Eye (tissue), 1 donor: ENCODE measurements around the gene SLFN13.
"Not testable (repeated sequence)": the region's sequence is repeated elsewhere in the genome, so short reads cannot be mapped to it uniquely, and the experiment has no call there.

Experiments
- DNase-seq: peaks from one replicate; pipeline ENCODE4 v3.0.0-alpha.2; 2015

The SLFN13 gene

DNA sequence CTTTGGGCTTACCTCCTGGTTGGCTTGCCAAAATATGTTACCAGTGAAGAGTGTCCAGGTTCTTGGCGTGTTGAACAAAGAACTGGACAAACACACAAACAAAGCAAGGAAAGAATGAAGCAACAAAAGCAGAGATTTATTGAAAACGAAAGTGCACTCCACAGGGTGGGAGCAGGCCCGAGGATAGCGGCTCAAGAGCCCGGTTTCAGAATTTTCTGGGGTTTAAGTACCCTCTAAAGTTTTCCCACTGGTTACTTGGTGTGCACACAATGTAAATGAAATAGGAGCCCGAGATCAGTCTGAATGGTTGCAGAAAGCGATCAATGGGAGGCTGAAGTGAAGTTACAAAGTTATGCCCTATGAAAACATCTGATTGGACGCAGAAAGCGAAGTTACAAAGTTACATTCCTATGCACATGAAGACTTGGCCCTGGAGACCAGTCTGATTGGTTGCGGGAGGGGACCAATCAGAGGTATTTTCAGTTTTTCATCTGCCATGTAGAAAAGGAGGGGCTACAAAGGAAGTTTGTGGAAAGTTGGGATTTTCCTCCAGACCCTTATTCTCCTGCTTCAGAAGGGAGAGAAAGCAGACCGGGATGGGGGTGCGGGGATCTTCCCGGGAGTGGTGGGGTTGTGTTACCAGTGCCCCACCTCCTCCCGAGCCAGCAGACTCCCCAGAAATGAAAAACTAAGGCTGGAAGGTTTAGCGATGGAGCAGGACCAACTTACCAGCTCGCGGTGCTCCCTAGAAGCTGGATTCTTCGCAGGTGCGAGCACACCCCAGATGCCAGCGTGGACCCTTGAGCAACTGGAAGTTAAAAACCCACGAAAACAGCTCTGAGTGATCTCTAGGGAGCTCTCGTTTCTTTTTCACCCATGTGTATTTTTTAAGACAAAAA lies 16.1 kb downstream of the SLFN13 start, which contains the start of gene SLFN12:
TSS of gene SLFN12 (minus strand) at position 325 of the 899 bp plus-strand sequence. CDS start 9,472 bp downstream, outside the sequence.
- peak; percentile 90 for DNase-seq

DNA sequence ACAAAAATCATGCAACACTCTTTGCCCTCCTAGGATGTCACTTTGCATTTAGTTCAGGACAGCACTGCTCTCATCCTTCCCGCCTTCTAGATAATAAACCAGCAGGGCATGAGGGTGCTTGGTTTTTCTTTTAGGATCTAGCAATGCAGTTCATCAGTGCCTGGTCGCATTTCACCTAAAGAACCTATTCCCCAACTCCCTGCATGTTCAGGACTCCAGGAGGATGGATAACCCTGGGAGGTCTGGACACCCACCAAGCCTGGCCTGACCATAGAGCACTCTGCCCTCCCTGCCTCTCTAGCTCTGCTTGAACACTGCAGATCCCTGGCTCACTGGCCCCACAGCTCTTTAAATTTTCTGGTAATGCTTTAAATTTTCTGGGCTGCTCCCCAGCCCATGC lies 18.9 kb downstream of the SLFN13 start:
- no peak for DNase-seq

DNA sequence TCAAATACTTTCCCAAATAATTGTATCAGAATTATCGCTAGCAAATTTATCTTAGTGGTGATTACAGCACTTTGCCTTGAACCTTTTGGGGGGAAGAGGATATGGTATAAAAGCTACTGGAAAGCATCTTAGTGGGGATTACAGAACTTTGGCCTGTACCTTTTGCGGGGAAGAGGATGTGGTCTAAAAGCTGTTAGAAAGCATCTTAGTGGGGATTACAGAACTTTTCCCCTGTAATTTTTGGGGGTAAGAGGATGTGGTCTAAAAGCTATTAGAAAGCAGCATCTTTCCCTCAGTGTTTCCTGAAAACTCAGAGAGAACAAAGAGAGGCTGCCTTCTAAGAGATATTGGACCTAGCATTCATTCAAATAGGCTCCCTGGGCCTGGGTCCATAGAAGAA lies 20.3 kb downstream of the SLFN13 start:
- DNase-seq: no peak

DNA sequence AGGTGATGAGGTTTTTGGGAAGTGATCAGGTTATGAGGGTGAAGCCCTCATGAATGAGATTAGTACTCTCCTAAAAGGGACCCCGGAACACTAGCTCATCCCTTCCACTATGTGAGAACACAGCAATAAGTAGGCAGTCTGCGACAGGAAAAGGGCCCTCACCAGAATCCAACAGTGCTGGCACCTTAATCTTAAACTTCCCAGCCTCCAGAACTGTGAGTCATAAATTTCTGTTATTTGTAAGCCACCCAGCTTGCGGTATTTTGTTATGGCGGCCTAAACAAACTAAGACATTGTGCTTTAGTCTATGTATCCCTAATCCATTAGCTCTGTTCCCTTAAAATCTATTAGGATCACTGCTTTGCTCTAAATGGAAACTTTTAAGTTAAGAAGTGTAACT lies 24.8 kb downstream of the SLFN13 start:
- DNase-seq: no peak

DNA sequence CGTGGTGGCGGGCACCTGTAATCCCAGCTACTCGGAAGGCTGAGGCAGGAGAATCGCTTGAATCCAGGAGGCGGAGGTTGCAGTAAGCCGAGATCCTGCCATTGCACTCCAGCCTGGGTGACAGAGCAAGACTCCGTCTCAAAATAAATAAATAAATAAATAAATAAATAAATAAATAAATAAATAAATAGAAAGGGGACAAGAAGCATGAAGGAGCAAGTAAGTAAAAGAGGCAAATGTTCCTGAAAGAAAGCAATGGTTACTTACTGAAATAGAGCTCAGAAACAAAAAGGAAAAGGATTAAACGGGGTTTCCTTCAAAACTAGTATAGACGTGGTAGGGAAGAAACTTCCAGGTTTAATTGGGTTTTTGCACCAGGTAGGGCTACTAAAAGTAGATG lies 27.5 kb downstream of the SLFN13 start:
- not testable (repeated sequence) for DNase-seq

DNA sequence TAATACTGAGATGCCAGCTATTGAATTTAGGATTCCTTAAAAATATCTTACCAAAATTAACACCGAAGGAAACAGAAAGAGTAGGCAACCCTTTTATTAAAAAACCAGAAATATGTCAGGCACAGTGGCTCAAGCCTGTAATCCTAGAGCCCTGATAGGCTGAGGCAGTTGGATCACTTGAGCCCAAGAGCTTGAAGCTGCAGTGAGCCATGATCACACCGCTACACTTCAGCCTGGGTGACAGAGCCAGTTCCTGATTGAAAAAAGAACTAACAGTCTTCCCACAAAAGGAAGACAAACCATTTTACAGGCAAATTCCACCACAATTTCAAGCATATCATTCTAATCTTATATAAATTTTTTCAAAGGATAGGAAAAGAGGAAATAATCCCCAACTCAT lies 31.9 kb downstream of the SLFN13 start:
- DNase-seq: no peak

DNA sequence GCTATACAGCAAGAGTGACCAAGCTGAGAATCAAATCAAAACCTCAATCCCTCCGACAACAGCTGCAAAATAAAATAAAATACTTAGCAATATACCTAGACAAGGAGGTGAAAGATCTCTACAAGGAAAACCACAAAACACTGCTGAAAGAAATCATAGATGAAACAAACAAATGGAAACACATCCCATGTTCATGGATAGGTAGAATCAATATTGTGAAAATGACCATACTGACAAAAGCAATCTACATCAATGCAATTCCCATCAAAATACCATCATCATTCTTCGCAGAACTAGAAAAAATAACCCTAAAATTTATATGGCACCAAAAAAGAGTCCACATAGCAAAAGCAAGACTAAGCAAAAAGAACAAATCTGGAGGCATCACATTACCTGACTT lies 33.9 kb downstream of the SLFN13 start:
- DNase-seq: not testable (repeated sequence)

DNA sequence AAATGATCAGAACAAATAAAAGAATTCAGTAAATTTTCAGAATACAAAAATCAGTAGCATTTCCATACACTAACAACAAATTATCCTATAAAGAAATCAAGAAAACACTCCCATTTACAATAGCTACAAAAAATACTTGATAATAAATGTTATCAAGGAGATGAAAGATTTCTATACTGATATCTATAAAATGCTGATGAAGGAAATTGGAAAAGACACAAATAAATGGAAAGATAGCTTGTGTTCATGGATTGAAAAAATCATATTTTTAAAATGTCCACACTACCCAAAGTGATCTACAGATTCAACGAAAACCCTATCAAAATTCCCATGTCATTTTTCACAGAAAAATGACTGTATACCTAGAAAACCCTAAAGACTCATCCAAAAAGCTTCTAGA lies 34.3 kb downstream of the SLFN13 start:
- DNase-seq: no peak

DNA sequence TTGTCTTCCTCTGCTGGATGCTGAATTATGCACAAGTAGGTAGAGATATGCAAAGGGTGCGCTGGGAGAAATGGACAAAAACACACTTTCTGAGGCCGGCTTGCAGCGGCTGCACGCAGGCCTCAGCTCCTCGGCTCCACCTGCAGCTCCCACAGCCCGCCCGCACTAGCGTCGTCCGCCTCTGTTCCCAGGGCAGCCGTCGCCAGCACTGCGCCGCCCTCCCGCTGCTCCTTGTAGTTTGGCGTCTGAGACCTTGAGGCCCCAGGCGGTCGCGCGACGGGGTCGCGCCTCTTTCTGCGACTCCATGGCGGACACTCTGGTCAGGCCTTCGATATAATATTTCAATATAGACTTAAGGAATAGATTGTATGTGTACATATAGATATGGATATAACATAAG lies 41.0 kb downstream of the SLFN13 start:
- DNase-seq: no peak

DNA sequence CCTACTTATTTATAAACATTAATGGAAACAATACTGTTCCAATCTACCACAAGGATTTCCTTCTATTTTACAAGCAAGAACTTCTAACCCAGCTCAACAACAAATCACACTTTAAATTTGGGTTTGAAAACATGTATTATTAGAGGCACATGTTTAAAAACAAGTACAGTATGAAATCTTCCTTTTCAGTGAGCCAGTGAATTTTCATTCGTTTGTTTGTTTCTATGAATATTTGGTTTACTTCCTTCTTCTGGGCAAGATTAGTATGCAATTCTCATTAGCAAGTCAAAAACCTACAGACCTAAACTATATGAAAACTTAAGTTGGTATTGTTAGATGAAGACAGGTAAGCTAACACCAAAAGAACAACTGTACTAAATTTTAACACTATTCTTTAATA lies 42.0 kb downstream of the SLFN13 start:
- no peak for DNase-seq

DNA sequence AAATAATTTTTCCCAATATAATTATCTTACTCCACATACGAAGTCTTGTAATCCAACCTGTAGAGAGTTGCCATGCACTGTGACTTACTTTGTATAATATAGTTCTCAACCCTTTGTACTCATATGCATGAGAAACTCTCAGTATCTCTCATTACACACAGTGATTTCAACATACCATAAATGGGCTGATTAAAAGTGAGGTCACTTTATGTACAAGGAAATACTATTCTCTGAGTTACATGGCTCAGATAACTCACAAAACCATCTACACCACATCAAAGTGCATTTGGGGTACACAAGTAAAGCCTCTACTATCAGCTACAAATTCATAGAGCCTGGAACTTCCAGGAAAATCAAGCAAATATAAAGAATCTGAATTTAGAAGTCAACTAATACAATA lies 44.2 kb downstream of the SLFN13 start:
- no peak for DNase-seq

DNA sequence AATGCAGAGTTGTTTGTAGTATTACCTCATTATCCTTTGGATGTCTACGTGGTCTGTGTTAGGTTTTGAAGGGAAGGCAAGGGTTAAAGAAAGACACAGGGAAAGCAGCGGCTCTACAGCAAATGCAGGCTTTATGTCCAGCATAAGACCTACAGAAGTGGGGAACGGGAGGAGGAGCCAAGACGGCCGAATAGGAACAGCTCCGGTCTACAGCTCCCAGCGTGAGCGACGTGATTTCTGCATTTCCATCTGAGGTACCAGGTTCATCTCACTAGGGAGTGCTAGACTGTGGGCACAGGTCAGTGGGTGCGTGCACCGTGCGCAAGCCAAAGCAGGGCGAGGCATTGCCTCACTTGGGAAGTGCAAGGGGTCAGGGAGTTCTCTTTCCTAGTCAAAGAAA lies 54.8 kb downstream of the SLFN13 start:
- DNase-seq: not testable (repeated sequence)

DNA sequence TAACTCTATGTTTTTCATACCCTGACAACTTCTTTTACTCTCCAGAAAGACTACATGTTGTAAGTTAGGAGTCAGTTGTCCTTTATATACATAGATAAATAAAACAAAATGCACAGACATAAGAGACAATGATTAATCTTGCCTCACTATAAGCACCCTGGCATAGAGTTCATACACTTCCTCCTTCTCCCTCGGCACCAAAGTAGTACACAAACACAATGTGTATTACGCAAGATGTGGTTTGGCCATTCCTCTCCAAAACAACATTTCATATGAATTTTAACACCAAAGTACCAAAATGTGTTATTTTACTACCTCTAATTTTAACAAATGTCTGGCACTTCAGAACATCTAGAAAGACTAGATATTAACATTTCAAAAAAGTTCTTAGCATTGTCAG lies 57.9 kb downstream of the SLFN13 start:
- DNase-seq: no peak

DNA sequence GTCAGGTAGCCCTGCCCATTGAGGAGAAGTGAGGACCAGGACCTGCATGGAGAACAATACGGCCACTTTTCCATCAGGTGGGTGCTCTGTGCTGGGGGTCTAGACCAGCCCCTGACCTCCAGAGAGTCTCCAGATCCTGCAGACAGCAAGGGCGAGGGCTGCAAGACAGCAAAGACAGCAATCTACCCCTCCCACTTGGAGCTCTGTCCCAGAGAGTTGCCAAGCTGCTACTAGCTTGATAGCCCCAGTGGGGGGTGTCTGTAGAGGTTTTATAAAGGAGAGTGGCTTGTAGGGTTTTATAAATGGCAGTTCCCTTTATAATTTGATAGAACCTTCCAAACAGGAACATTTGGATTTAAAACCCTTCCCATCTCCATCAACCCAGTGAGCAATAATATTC lies 58.4 kb downstream of the SLFN13 start:
- no peak for DNase-seq

DNA sequence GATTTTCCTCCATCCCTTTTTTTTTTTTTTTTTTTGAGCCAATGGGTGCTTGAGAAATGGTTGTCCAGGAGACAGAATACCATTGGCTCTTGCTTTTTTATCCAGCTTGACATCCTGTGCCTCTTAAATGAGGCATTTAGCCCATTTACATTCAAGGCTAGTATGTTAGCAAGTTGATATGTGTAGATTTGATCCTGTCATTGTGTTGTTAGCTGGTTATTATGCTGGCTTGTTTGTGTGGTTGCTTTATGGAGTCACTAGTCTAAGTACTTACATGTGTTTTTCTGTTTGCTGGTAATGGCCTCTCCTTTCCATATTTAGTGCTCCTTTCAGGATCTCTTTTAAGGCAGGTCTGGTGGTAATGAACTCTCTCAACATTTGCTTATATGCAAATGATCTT lies 61.1 kb downstream of the SLFN13 start:
- DNase-seq: no peak
